HG03108 (cell line): ENCODE results near the gene CCDC146.
"Not testable (repeated sequence)": the region's sequence is repeated elsewhere in the genome, so short reads cannot be mapped to it uniquely, and the experiment has no call there.

Experiments
- ATAC-seq: cut with Tn5 transposase; IDR thresholded peaks from one replicate; pipeline ENCODE4 v1.9.1; 2021; ENCODE audit warnings: moderate library complexity; ENCODE audit not compliant: unreplicated experiment

CCDC146 gene, protein sequence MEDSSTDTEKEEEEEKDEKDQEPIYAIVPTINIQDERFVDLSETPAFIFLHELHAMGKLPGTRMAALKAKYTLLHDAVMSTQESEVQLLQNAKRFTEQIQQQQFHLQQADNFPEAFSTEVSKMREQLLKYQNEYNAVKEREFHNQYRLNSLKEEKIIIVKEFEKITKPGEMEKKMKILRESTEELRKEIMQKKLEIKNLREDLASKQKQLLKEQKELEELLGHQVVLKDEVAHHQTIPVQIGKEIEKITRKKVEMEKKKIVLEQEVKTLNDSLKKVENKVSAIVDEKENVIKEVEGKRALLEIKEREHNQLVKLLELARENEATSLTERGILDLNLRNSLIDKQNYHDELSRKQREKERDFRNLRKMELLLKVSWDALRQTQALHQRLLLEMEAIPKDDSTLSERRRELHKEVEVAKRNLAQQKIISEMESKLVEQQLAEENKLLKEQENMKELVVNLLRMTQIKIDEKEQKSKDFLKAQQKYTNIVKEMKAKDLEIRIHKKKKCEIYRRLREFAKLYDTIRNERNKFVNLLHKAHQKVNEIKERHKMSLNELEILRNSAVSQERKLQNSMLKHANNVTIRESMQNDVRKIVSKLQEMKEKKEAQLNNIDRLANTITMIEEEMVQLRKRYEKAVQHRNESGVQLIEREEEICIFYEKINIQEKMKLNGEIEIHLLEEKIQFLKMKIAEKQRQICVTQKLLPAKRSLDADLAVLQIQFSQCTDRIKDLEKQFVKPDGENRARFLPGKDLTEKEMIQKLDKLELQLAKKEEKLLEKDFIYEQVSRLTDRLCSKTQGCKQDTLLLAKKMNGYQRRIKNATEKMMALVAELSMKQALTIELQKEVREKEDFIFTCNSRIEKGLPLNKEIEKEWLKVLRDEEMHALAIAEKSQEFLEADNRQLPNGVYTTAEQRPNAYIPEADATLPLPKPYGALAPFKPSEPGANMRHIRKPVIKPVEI

GRCh38 chr7:77121860-77122681 lies at the start of gene CCDC146:
CCDC146 (plus strand) TSS chr7:77122615; CDS start chr7:77167669, 45,054 bp downstream.
- peak; percentile 98 for ATAC-seq

GRCh38 chr7:77074786-77075396 lies 47.5 kb upstream of the CCDC146 start:
- not testable (repeated sequence) for ATAC-seq

DNA sequence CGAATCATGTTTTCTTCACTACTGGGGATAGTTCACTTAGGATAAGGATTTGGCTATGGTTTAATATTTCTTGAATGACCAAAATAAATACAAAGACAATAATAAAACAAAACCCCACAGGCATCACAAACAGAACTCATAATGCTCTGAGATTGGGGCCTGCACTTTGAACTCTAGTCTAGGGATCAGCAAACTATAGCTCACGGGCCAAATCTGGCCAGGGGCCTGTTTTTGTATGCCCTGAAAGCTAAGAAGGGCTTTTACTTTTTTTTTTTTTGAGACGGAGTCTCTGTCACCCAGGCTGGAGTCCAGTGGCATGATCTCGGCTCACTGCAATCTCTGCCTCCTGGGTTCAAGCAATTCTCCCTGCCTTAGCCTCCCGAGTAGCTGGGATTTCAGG lies 45.4 kb upstream of the CCDC146 start:
- ATAC-seq, result not testable (repeated sequence)

GRCh38 chr7:77079112-77079511 lies 43.3 kb upstream of the CCDC146 start:
- ATAC-seq, result not testable (repeated sequence)

DNA sequence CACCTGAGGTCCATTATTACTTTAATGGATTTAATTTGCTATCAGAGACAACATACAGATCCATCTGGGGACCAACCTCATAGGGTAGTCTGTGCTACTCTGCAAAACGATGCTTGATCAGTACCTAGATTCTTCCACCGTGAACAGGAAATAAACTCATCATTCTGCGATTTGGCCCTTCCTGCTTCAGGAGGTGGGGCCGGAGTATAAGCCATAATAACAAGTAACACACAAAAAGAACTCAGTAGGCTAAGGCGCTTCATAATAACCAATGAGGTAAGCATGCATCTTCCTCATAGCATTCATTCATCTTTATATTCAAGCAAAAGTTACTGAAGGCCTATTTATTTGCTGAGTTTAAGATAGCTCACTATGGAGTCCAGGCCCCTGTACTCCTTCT lies 42.8 kb upstream of the CCDC146 start:
- ATAC-seq, result not testable (repeated sequence)

DNA sequence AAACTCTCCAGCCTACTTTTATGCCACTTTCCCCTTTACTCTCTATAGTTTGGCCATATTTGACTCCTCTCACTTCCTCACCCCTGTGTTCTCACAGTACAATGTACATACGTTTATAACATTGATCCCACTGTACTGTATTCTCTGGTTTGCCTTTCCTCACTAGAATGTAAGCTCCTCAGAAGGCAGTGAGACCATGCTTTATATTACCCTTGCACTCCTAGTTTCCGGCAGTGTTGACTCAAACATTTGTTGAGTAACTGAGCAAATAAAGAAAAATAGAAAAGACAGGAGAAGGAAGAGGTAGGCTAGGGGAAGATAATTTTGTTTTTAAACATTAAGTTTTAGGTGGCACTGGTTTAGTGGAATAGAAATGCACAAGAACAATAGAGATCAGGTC lies 42.2 kb upstream of the CCDC146 start:
- ATAC-seq, result not testable (repeated sequence)

- not testable (repeated sequence) for ATAC-seq
Measured at GRCh38 chr7:77082192-77082591, 40.2 kb upstream of the CCDC146 start.

- not testable (repeated sequence) for ATAC-seq
Measured at GRCh38 chr7:77092301-77092700, 30.1 kb upstream of the CCDC146 start.

GRCh38 chr7:77100501-77100900 lies 21.9 kb upstream of the CCDC146 start:
- ATAC-seq, result not testable (repeated sequence)

GRCh38 chr7:77101187-77101586 lies 21.2 kb upstream of the CCDC146 start:
- not testable (repeated sequence) for ATAC-seq

- ATAC-seq, result not testable (repeated sequence)
Measured at GRCh38 chr7:77102671-77103070, 19.7 kb upstream of the CCDC146 start.

GRCh38 chr7:77105904-77106303 lies 16.5 kb upstream of the CCDC146 start:
- ATAC-seq, result not testable (repeated sequence)

GRCh38 chr7:77107659-77108058 lies 14.8 kb upstream of the CCDC146 start:
- ATAC-seq, result not testable (repeated sequence)

DNA sequence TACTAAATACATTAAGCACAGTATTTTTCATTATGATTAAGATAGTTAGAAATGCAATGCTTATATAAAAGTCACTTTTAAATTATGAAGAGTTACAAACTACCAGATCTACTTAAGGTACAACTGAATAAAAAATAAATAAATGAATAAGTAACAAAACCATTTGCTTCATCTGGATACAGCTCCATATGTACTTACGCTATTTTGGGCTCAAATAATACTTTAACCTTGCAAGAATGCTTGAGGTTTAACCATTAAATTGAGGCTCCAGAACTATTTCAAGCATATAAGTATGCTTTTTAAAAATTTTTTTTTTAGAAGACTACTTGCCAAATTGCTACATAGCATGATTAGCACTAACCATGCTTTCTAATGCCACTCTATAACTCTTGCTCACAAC lies 14.1 kb upstream of the CCDC146 start:
- ATAC-seq, result not testable (repeated sequence)

DNA sequence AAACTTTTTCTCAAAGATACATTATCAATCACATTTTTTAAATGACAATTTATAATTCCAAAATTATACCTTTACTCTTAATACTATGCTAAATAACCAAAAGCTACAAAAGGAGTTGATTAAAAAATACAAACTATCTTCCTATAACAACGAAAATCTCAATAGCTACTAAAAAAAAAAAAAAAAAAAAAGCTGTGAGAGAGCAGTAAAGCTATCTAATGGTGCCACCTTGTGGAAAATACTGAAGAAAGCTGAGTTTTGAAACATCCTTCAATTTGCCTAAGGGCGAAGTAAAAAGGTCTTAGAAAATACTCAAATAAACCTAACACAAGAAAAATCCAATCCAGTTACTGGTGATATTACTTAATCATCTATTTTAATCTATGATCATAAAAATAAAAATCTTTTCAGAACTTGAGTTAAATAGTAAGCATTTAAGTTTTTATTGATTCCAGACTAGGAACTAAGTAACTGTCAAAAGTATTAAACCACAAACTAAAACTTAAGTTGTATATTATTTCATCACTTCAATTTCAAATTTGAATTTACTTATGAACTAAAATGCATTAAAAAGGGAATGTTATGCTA lies 9.6 kb upstream of the CCDC146 start:
- not testable (repeated sequence) for ATAC-seq

- ATAC-seq, result not testable (repeated sequence)
Measured at GRCh38 chr7:77125486-77125885, 3.1 kb downstream of the CCDC146 start.

DNA sequence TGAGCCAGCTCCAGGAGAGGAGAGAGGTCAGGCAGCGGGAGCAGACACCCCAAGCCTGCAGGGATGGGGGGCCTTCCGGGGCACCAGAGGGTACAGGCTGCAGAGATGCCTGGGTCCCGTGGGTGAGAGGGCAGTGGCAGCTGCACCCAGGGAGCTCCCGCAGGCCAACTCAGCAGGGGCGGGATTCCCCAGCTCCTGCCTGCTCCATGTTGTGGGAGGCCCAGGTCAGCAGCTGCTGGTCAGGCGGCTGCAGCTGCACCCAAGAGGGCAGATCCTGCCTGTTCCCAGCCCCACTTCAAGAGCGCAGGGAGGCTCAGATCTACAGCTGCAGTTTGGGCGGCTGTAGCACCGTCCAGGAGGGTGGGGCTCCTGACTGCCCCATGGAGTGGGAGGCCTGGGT lies 4.6 kb downstream of the CCDC146 start:
- ATAC-seq, result not testable (repeated sequence)

GRCh38 chr7:77128582-77129410 lies 6.4 kb downstream of the CCDC146 start:
- ATAC-seq, result peak; percentile 80

DNA sequence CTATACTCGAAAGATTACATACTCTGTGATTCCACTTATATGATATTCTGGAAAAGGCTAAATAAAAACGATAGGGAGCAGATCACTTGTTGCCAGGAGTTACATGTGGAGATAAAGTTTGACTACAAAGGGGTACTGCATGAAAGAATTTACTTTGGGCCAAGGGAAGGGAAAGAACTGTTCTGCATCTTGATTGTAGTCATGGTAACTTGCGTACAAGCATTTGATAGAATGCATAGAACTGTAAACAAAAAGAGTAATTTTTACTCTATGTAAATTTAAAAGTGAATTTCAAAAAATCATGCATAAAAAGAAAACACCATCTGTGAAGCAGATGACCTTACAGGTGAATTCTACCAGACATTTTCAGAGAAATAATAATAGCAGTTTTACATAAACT lies 9.4 kb downstream of the CCDC146 start:
- ATAC-seq, result not testable (repeated sequence)
